ENCODE measurements around the gene PATL1.
"Not testable (repeated sequence)": the region's sequence is repeated elsewhere in the genome, so short reads cannot be mapped to it uniquely, and the experiment has no call there.

DNA sequence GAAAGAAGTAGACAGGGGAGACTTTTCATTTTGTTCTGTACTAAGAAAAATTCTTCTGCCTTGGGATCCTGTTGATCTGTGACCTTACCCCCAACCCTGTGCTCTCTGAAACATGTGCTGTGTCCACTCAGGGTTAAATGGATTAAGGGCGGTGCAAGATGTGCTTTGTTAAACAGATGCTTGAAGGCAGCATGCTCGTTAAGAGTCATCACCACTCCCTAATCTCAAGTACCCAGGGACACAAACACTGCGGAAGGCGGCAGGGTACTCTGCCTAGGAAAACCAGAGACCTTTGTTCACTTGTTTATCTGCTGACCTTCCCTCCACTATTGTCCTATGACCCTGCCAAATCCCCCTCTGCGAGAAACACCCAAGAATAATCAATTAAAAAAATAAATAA, 31.3 kb upstream of the PATL1 start:
- TF ChIP-seq, protein P1, sequence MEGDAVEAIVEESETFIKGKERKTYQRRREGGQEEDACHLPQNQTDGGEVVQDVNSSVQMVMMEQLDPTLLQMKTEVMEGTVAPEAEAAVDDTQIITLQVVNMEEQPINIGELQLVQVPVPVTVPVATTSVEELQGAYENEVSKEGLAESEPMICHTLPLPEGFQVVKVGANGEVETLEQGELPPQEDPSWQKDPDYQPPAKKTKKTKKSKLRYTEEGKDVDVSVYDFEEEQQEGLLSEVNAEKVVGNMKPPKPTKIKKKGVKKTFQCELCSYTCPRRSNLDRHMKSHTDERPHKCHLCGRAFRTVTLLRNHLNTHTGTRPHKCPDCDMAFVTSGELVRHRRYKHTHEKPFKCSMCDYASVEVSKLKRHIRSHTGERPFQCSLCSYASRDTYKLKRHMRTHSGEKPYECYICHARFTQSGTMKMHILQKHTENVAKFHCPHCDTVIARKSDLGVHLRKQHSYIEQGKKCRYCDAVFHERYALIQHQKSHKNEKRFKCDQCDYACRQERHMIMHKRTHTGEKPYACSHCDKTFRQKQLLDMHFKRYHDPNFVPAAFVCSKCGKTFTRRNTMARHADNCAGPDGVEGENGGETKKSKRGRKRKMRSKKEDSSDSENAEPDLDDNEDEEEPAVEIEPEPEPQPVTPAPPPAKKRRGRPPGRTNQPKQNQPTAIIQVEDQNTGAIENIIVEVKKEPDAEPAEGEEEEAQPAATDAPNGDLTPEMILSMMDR (IDR thresholded peaks at IDR 0.05 in 4 of 5, conservative IDR thresholded peaks at IDR 0.05 in 1 of 5), result not testable (repeated sequence)
- not testable (repeated sequence) for TF ChIP-seq POLR2A (IDR thresholded peaks at IDR 0.05)
